Measurements from ENCODE around the gene LPCAT4. TPM values are rescaled to one million over a fixed set of nuclear protein-coding genes. Genes with fewer than 3 reads are reported as not detected.
A peak's percentile ranks its signal among the peaks of the same experiment; 100 is the strongest.

LPCAT4 gene
- total RNA-seq, 1 experiment from 2014 or later, result 40.8 TPM

- H3K27ac ChIP-seq (ENCODE audit: low read length), result no peak within 1 kb of the TSS
- peak within 1 kb of the TSS; percentile 88 for H3K4me2 ChIP-seq (ENCODE audit: low read depth, low read length, poor library complexity, severe bottlenecking)
- H3K4me3 ChIP-seq (ENCODE audit: low read length), result peak within 1 kb of the TSS; percentile 91
- H3K36me3 ChIP-seq (ENCODE audit: insufficient read depth, low read length), result no peaks in the 10 kb centered on the region
- peaks cover 20% of the 10 kb centered on the region for H3K79me2 ChIP-seq (ENCODE audit: low read length)
- peak within 1 kb of the TSS; percentile 71 for H3K9ac ChIP-seq (ENCODE audit: low read length)
- H3K9me3 ChIP-seq (ENCODE audit: low read length), result no peaks in the 10 kb centered on the region
- H4K20me1 ChIP-seq (ENCODE audit: insufficient read depth, low read depth, low read length), result no peaks in the 10 kb centered on the region
- H2AFZ ChIP-seq (ENCODE audit: low read length), result peak within 1 kb of the TSS; percentile 90
- peaks cover 36% of the 10 kb centered on the region for H3K4me1 ChIP-seq (ENCODE audit: low read length)
- H3K27me3 ChIP-seq (ENCODE audit: low read length), result no peaks in the 10 kb centered on the region
- no peaks in the 10 kb centered on the region for H3K9me2 ChIP-seq (replicated peaks; ENCODE audit: insufficient read depth, low read length)
- DNase-seq, result peak; percentile 96
Observed at GRCh38 chr15:34337557-34338306, 29.3 kb downstream of the LPCAT4 start, which contains the start of gene SLC12A6. TSS of gene SLC12A6 (minus strand) at chr15:34337781. CDS start at chr15:34336680, 1,101 bp downstream.

- H3K4me1 ChIP-seq (ENCODE audit: low read length), result peaks cover 36% of the 10 kb centered on the region
- H3K9me3 ChIP-seq (ENCODE audit: low read length), result no peaks in the 10 kb centered on the region
- peaks cover 14% of the 10 kb centered on the region for H3K79me2 ChIP-seq (ENCODE audit: low read length)
- no peaks in the 10 kb centered on the region for H3K9me2 ChIP-seq (replicated peaks; ENCODE audit: insufficient read depth, low read length)
- H4K20me1 ChIP-seq (ENCODE audit: insufficient read depth, low read depth, low read length), result no peaks in the 10 kb centered on the region
- H3K4me3 ChIP-seq (ENCODE audit: low read length), result peak overlapping the region; percentile 91
- H3K36me3 ChIP-seq (ENCODE audit: insufficient read depth, low read length), result no peaks in the 10 kb centered on the region
- peak overlapping the region; percentile 88 for H3K4me2 ChIP-seq (ENCODE audit: low read depth, low read length, poor library complexity, severe bottlenecking)
- H3K27ac ChIP-seq (ENCODE audit: low read length), result no peak overlapping the region
- H3K9ac ChIP-seq (ENCODE audit: low read length), result peak overlapping the region; percentile 71
- DNase-seq, result no peak
- H3K27me3 ChIP-seq (ENCODE audit: low read length), result no peaks in the 10 kb centered on the region
- H2AFZ ChIP-seq (ENCODE audit: low read length), result peak overlapping the region; percentile 90
Observed at GRCh38 chr15:34336991-34337556, 29.9 kb downstream of the LPCAT4 start.

- no peaks in the 10 kb centered on the region for H3K27me3 ChIP-seq (ENCODE audit: low read length)
- no peak overlapping the region for H2AFZ ChIP-seq (ENCODE audit: low read length)
- peaks cover 7% of the 10 kb centered on the region for H3K79me2 ChIP-seq (ENCODE audit: low read length)
- H3K9me2 ChIP-seq (replicated peaks; ENCODE audit: insufficient read depth, low read length), result no peaks in the 10 kb centered on the region
- H3K9ac ChIP-seq (ENCODE audit: low read length), result 0 out of 2 replicates have a peak overlapping the region, but pooled peaks have one; percentile 71
- peaks cover 29% of the 10 kb centered on the region for H3K4me1 ChIP-seq (ENCODE audit: low read length)
- peak overlapping the region; percentile 91; the same call in 1 of the 2 replicates for H3K4me3 ChIP-seq (ENCODE audit: low read length)
- H3K36me3 ChIP-seq (ENCODE audit: insufficient read depth, low read length), result no peaks in the 10 kb centered on the region
- no peak for DNase-seq
- H3K9me3 ChIP-seq (ENCODE audit: low read length), result no peaks in the 10 kb centered on the region
- H3K4me2 ChIP-seq (ENCODE audit: low read depth, low read length, poor library complexity, severe bottlenecking), result peak overlapping the region; percentile 88
- no peaks in the 10 kb centered on the region for H4K20me1 ChIP-seq (ENCODE audit: insufficient read depth, low read depth, low read length)
- H3K27ac ChIP-seq (ENCODE audit: low read length), result no peak overlapping the region
Observed at GRCh38 chr15:34336231-34336990, 30.6 kb downstream of the LPCAT4 start.

- no peaks in the 10 kb centered on the region for H4K20me1 ChIP-seq (ENCODE audit: insufficient read depth, low read depth, low read length)
- no peaks in the 10 kb centered on the region for H3K79me2 ChIP-seq (ENCODE audit: low read length)
- no peaks in the 10 kb centered on the region for H3K27me3 ChIP-seq (ENCODE audit: low read length)
- no peaks in the 10 kb centered on the region for H3K9me3 ChIP-seq (ENCODE audit: low read length)
- no peak overlapping the region for H2AFZ ChIP-seq (ENCODE audit: low read length)
- H3K27ac ChIP-seq (ENCODE audit: low read length), result no peak overlapping the region
- no peaks in the 10 kb centered on the region for H3K9me2 ChIP-seq (replicated peaks; ENCODE audit: insufficient read depth, low read length)
- no peak overlapping the region for H3K4me3 ChIP-seq (ENCODE audit: low read length)
- no peak for DNase-seq
- peaks cover 28% of the 10 kb centered on the region for H3K4me1 ChIP-seq (ENCODE audit: low read length)
- H3K36me3 ChIP-seq (ENCODE audit: insufficient read depth, low read length), result no peaks in the 10 kb centered on the region
- no peak overlapping the region for H3K9ac ChIP-seq (ENCODE audit: low read length)
- H3K4me2 ChIP-seq (ENCODE audit: low read depth, low read length, poor library complexity, severe bottlenecking), result no peak overlapping the region
Observed at GRCh38 chr15:34335176-34336032, 31.6 kb downstream of the LPCAT4 start.

DNA sequence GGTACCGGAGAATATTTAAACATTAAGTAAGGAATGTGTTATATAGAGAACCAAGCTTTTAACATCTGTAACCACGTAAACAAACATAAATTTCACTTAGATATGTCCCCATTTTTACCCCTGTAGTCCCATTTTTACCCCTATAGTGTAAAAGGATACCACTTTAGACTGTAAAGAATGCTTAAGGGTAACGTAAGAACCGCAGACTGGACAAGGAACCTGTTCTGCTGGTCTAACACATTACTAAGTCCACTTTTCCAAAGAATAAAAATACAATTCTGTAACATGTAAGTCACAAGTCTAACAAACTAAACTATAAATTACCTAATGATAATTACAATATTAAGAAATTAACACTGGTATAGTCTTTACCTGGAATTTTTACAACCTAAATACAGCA, 32.3 kb downstream of the LPCAT4 start:
- H3K79me2 ChIP-seq (ENCODE audit: low read length), result no peaks in the 10 kb centered on the region
- no peak overlapping the region for H2AFZ ChIP-seq (ENCODE audit: low read length)
- no peak overlapping the region for H3K9ac ChIP-seq (ENCODE audit: low read length)
- H3K27me3 ChIP-seq (ENCODE audit: low read length), result no peaks in the 10 kb centered on the region
- H3K36me3 ChIP-seq (ENCODE audit: insufficient read depth, low read length), result no peaks in the 10 kb centered on the region
- H3K4me3 ChIP-seq (ENCODE audit: low read length), result no peak overlapping the region
- H3K9me2 ChIP-seq (replicated peaks; ENCODE audit: insufficient read depth, low read length), result no peaks in the 10 kb centered on the region
- DNase-seq, result no peak
- H3K4me1 ChIP-seq (ENCODE audit: low read length), result peaks cover 27% of the 10 kb centered on the region
- H3K27ac ChIP-seq (ENCODE audit: low read length), result no peak overlapping the region
- no peaks in the 10 kb centered on the region for H4K20me1 ChIP-seq (ENCODE audit: insufficient read depth, low read depth, low read length)
- H3K4me2 ChIP-seq (ENCODE audit: low read depth, low read length, poor library complexity, severe bottlenecking), result no peak overlapping the region
- no peaks in the 10 kb centered on the region for H3K9me3 ChIP-seq (ENCODE audit: low read length)

DNA sequence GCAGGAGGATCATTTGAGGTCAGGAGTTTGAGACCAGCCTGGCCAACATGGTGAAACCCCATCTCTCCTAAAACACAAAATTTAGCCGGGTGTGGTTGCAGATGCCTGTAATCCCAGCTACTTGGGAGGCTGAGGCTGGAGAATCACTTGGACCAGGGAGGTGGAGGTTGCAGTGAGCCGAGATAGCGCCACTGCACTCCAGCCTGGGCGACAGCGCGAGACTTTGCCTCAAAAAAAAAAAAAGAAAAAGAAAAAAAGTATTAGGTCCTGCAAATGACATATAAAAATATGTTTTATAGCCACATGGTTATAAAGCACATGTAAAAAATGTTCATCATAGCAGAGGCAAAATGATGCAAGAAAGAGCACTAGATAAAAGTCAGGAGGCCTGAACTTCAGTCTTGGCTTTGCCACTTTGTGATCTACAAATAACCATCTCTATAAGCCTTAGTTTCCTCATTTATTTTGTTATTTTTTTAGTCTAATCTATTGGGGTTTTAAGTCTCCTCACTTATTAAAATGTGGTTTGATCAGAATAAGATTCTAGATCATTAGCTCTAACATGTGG, 34.4 kb downstream of the LPCAT4 start:
- no peaks in the 10 kb centered on the region for H3K36me3 ChIP-seq (ENCODE audit: insufficient read depth, low read length)
- DNase-seq, result no peak
- no peak overlapping the region for H2AFZ ChIP-seq (ENCODE audit: low read length)
- no peak overlapping the region for H3K9ac ChIP-seq (ENCODE audit: low read length)
- no peaks in the 10 kb centered on the region for H3K9me2 ChIP-seq (replicated peaks; ENCODE audit: insufficient read depth, low read length)
- no peak overlapping the region for H3K4me2 ChIP-seq (ENCODE audit: low read depth, low read length, poor library complexity, severe bottlenecking)
- no peaks in the 10 kb centered on the region for H3K27me3 ChIP-seq (ENCODE audit: low read length)
- H3K79me2 ChIP-seq (ENCODE audit: low read length), result no peaks in the 10 kb centered on the region
- H4K20me1 ChIP-seq (ENCODE audit: insufficient read depth, low read depth, low read length), result no peaks in the 10 kb centered on the region
- peaks cover 19% of the 10 kb centered on the region for H3K4me1 ChIP-seq (ENCODE audit: low read length)
- H3K9me3 ChIP-seq (ENCODE audit: low read length), result no peaks in the 10 kb centered on the region
- H3K4me3 ChIP-seq (ENCODE audit: low read length), result no peak overlapping the region
- H3K27ac ChIP-seq (ENCODE audit: low read length), result no peak overlapping the region

DNA sequence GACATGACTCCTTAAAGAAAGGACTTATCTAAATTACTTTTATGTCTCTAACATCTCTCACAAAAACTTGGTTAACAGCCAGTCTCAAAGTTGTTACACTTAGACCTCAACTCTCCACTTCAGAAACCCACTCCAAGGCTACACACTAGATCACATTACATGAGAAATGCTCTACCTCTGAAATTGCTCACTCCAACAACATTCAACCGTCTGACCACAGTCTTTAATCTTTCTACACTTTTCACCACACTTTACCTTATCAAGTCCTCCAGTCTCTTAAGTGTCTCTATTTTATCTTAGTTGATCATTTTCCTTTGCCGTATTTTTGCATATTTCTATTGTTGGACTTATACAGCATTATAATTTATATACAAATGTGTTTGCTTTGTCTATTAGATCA, 35.2 kb downstream of the LPCAT4 start:
- no peaks in the 10 kb centered on the region for H3K9me3 ChIP-seq (ENCODE audit: low read length)
- no peak for DNase-seq
- H3K4me1 ChIP-seq (ENCODE audit: low read length), result peaks cover 13% of the 10 kb centered on the region
- H3K79me2 ChIP-seq (ENCODE audit: low read length), result no peaks in the 10 kb centered on the region
- H2AFZ ChIP-seq (ENCODE audit: low read length), result no peak overlapping the region
- no peaks in the 10 kb centered on the region for H3K9me2 ChIP-seq (replicated peaks; ENCODE audit: insufficient read depth, low read length)
- no peak overlapping the region for H3K9ac ChIP-seq (ENCODE audit: low read length)
- no peak overlapping the region for H3K27ac ChIP-seq (ENCODE audit: low read length)
- H3K36me3 ChIP-seq (ENCODE audit: insufficient read depth, low read length), result no peaks in the 10 kb centered on the region
- H4K20me1 ChIP-seq (ENCODE audit: insufficient read depth, low read depth, low read length), result no peaks in the 10 kb centered on the region
- no peak overlapping the region for H3K4me2 ChIP-seq (ENCODE audit: low read depth, low read length, poor library complexity, severe bottlenecking)
- no peak overlapping the region for H3K4me3 ChIP-seq (ENCODE audit: low read length)
- H3K27me3 ChIP-seq (ENCODE audit: low read length), result no peaks in the 10 kb centered on the region
